Esophagus squamous epithelium (tissue), 4 donors: ENCODE measurements around the gene FAM3C.

ENCODE experiments used
- CTCF ChIP-seq, 6 experiments: fragments of 450-650 bp in 4 of 6; fragments of 200-600 bp in 2 of 6; sonication (generic) in 2 of 6; IDR thresholded peaks; one replicate each; pipeline ENCODE4 v1.5.1; 2016 to 2019; ENCODE audit warnings: antibody characterized with exemption in 6 of 6, mild to moderate bottlenecking in 4 of 6, moderate library complexity in 4 of 6
- POLR2A ChIP-seq, 4 donors: fragments of 450-650 bp; IDR thresholded peaks; one replicate each; pipeline ENCODE4 v1.6.1; 2017; ENCODE audit warnings: antibody characterized with exemption in 4 of 4, mild to moderate bottlenecking in 4 of 4, moderate library complexity in 3 of 4

GRCh38 chr7:121440857-121441503, 44.9 kb upstream of the FAM3C start:
- no peak for TF ChIP-seq CTCF (IDR thresholded peaks at IDR 0.05)
- TF ChIP-seq POLR2A (IDR thresholded peaks at IDR 0.05), result no peak
